CD4-positive, alpha-beta T cell treated with Interferon alpha-2 for 1 hour (primary cell): ENCODE measurements around the gene STX2.
"Not testable (repeated sequence)": the region's sequence is repeated elsewhere in the genome, so short reads cannot be mapped to it uniquely, and the experiment has no call there.

Experiments
- DNase-seq, 2 donors: peaks; one replicate each; pipeline ENCODE4 v3.0.0-alpha.2; 2020 to 2022

The STX2 gene

GRCh38 chr12:130795906-130796305 is 43.1 kb downstream of the STX2 start:
- DNase-seq = no peak

- DNase-seq = no peak
Observed at GRCh38 chr12:130793554-130793849, 45.5 kb downstream of the STX2 start.

DNA sequence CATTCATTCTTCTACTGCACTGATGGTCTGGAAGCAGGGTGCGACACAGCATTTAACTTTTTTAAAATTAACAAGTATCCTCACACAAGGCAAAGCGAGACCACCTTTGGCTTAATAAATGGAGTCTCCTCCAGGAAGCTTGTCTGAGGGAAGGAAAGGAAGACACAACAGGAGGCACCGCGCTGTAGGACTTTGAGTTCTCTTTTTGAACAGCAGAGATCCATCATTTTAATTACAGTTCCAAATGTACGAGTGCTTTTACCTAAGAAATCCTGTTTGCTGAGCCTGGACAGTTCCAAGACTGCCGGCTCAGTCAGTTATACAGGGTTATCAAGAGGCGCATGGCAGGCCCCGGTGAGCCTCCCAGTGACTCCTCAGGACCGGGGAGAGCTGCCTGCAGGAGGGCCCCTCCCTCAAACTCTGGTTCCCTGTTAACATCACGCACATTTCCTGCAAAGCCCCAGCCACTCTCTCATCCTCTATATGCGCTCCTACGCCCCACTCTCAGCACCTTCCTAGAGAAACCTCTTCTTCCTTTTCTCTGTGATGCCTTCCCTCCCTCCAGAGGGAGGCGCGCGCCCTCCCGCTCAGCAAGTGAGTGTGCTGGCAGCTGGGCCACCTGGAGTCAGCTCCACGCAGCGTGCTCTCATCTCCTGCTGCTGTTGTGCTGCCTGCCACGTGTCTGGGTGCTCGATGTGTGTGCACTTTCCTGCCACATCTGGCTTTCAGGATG is 46.1 kb downstream of the STX2 start:
- no peak for DNase-seq

DNA sequence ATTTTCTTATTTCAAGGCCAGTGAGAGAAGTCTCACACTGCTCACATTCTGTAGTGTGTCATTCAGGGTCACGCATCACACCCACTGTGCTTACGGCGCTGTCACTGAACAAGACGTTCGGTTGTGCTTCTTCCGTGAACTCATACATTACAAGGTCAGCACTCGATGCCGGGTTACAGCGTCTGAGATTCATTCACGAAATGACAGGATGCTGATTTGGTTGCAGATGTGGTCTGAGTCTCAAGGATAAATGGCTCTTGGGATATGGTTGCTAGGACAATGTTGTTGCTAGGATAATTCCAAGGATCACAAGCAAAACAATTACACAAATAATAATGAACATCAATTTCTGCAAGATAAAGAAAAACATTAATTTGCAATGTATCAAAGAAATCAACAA is 47.4 kb downstream of the STX2 start:
- DNase-seq = no peak

- DNase-seq = no peak
Observed at GRCh38 chr12:130788515-130788914, 50.5 kb downstream of the STX2 start.

- DNase-seq = no peak
Observed at GRCh38 chr12:130787445-130788410, 51.3 kb downstream of the STX2 start.

DNA sequence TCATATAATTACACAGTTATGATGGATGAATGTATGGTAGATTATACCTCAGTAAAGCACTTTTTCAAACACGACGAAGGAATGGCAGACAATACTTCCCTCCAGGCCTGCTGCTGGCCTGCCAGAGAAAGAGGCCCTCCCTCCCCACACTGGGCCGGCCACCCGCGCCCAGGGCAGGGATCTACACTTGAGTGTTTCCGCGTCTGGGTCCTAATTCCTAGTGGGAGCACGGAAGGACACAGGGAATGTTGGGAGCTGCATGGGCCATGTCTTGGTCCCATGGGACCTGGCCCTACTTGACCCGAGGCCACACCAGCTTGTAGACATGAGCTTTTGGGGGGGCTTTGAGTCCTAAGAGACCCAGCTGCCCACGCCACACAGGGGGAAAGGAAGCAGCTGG is 52.0 kb downstream of the STX2 start:
- DNase-seq = no peak

GRCh38 chr12:130783110-130783715 is 55.8 kb downstream of the STX2 start:
- no peak for DNase-seq

DNA sequence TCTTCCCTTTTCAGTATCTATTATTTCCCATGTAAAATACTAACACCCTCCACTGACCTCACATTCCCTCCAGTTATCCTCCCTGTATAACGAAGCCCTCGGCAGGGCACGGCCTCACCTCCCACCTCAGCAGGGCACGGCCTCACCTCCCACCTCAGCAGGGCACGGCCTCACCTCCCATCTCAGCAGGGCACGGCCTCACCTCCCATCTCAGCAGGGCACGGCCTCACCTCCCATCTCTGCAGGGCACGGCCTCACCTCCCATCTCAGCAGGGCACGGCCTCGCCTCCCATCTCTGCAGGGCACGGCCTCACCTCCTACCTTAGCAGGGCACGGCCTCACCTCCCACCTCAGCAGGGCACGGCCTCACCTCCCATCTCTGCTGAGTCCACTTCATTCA is 56.8 kb downstream of the STX2 start:
- DNase-seq = not testable (repeated sequence)

DNA sequence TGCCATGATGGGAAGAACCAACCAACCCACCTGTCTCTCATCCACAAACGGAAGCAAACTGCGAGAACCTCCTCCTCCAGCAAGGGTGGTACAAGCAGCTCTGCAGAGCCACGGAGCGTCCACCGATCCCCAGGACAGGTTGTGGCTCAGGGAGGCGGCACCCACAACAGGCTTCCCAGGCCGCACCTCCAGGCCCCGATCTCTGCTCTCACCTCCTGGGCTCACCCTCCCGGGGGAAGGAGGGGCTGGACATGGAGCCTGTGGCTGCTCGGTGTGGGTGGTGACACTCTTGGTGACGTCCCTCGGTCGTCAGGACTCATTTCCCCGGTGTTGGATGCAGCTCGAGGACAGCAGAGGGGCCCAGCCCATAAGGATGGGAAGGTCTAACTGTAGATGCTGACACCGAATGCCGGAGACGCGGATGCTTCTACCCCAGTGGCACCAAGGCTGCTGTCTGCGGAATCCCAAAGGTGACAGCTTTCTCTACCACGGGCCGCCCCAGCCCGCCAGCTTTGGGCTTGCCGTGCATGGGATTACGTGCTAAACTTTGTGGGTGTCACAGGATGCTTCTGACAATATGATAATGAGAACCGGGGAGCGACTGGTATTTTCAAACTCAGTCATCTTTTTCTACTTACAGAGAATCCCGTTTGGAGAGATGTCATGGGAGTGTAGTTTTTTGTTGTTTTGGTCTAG is 58.0 kb downstream of the STX2 start:
- no peak for DNase-seq

GRCh38 chr12:130780325-130780724 is 58.7 kb downstream of the STX2 start:
- no peak for DNase-seq

DNA sequence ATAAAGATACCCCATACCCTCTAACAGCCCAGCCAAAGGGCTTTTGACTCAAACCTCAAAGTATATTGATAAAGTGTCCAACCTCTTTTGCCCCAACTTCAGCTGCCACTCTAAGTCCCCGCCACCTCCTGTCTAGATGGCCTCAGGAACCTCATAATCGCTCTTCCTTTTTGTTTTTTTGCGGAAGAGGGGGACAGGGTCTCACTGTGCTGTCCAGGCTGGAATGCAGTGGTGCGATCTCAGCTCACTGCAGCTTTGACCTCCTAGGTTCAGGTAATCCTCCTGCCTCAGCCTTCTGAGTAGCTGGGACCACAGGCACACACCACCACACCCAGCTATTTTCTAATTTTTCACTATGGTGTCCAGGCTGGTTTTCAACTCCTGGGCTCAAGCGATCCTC is 60.3 kb downstream of the STX2 start:
- DNase-seq = no peak

DNA sequence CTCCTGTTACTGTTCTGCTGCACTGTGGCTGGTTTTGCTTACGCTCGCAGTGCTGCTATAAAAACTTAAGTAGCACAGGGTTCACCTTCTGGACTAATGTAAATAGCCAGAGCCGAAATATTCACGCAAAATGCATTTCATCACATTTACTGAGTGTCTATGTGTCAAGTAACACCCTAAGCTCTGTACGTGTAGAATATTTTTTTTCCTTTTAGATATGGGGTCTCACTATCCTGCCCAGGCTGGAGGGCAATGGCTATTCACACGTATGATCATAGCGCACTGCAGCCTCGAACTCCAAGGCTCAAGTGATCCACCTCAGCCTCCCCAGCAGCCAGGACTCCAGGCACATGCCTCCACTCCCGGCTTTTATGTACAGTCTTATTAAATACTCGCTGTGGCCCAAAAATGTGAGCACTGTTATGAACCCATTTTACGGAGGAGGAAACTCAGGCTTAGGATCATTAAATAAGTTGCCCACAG is 62.2 kb downstream of the STX2 start:
- DNase-seq = no peak

GRCh38 chr12:130775953-130776856 is 62.8 kb downstream of the STX2 start:
- peak in 1 of 2 donors; percentile 24 for DNase-seq

DNA sequence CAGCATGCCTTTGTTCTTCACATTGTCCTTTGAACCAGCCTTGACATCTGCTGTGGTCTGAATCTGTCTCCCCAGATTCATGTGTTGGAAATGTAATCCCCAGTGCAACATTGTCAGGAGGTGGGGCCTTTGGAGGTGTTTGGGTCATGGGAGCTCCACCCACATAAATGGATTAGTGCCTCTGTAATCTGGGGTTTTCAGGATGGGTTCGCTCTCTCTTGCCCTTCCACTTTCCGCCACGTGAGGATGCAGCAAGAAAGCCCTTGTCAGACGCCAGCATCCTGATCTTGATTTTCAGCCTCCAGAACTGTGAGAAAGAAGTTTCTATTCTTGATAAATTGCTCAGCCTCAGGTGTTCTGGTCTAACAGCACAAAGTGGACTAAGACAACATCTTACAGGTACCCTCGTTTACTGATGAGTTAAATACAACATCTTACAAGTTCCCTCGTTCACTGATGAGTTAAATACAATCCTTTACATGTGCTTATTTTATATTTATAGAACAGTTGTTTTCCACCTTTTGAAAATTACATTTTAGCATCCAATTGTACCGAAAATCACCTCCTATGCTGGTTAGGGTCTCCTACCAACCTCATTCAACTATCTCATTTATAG is 68.5 kb downstream of the STX2 start:
- DNase-seq = no peak

- DNase-seq = no peak
Observed at GRCh38 chr12:130768120-130768519, 70.9 kb downstream of the STX2 start.

GRCh38 chr12:130766470-130766869 is 72.6 kb downstream of the STX2 start:
- DNase-seq = no peak

DNA sequence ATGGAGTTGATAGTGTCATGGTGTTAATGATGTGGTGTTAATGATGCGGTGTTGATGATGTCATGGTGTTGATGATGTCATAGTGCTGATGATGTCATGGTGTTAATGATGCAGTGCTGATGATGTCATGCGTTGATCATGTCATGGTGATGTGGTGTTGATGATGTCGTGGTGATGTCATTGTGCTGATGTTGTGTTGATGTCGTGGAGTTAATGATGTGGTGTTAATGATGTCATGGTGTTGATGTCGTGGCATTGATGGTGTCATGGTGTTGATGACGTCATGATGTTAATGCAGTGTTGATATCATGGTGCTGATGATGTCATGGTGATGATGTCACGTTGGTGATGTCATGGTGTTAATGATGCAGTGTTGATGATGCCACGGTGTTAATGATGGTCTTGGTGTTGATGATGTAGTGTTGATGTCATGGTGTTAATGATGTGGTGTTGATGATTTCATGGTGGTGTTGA is 73.8 kb downstream of the STX2 start:
- DNase-seq = no peak

DNA sequence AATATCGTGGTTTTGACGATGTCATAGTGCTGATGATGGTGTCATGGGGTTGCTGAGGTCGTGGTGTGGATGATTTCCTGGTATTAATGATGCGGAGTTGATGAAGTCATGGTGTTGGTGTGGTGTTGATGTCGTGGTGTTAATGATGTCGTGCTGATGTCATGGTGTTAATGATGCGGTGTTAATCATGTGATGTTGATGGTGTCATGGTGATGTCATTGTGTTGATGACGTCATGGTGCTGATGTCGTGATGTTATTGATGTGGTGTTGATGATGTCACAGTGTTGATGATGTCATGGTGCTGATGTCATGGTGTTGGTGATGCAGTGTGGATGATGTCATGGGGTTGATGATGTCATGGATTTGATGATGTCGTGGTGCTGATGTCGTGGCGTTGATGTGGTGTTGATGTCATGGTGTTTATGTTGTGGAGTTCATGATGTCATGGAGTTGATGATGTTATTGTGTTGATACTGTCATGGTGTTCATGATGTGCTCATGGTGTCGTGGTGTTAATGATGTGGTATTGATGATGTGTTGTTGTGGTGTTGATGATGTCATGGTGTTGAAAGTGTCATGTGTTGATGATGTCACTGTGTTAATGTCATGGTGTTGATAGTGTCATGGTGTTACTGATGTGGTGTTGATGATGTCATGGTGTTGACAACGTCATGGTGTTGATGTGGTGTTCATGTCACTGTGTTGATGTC is 74.4 kb downstream of the STX2 start:
- peak in 1 of 2 donors; percentile 17 for DNase-seq

GRCh38 chr12:130764073-130764472 is 75.0 kb downstream of the STX2 start:
- no peak for DNase-seq

GRCh38 chr12:130762319-130762675 is 76.8 kb downstream of the STX2 start:
- DNase-seq = no peak
